Nephron progenitor cell (in vitro differentiated cells): ENCODE results near the gene NDUFC1.
A peak's percentile ranks its signal among the peaks of the same experiment; 100 is the strongest.

Experiments
- DNase-seq: peaks from one replicate; pipeline ENCODE4 v3.0.0; 2021
- H3K27ac Mint-ChIP-seq: 2 replicates; pipeline ENCODE4 v1.8.0; 2021; ENCODE audit warnings: mild to moderate bottlenecking, moderate library complexity, mixed read lengths
- H3K27me3 Mint-ChIP-seq: 2 replicates; pipeline ENCODE4 v1.8.0; 2021; ENCODE audit warnings: mild to moderate bottlenecking, low read depth, mixed read lengths; ENCODE audit not compliant: poor library complexity
- H3K36me3 Mint-ChIP-seq: 2 replicates; pipeline ENCODE4 v1.8.0; 2021; ENCODE audit warnings: low read depth, mixed read lengths
- H3K4me1 Mint-ChIP-seq: 2 replicates; pipeline ENCODE4 v1.8.0; 2021; ENCODE audit warnings: mixed read lengths
- H3K4me3 Mint-ChIP-seq: 2 replicates; pipeline ENCODE4 v1.8.0; 2021; ENCODE audit warnings: mild to moderate bottlenecking, moderate library complexity, mixed read lengths
- H3K9me3 Mint-ChIP-seq: 2 replicates; pipeline ENCODE4 v1.8.0; 2021; ENCODE audit warnings: mild to moderate bottlenecking, moderate library complexity, mixed read lengths
- CTCF ChIP-seq: fragments of 200-600 bp; sonication (generic); IDR thresholded peaks from 2 replicates; pipeline ENCODE4 v1.5.0; 2021; ENCODE audit warnings: antibody characterized with exemption

The NDUFC1 gene

DNA sequence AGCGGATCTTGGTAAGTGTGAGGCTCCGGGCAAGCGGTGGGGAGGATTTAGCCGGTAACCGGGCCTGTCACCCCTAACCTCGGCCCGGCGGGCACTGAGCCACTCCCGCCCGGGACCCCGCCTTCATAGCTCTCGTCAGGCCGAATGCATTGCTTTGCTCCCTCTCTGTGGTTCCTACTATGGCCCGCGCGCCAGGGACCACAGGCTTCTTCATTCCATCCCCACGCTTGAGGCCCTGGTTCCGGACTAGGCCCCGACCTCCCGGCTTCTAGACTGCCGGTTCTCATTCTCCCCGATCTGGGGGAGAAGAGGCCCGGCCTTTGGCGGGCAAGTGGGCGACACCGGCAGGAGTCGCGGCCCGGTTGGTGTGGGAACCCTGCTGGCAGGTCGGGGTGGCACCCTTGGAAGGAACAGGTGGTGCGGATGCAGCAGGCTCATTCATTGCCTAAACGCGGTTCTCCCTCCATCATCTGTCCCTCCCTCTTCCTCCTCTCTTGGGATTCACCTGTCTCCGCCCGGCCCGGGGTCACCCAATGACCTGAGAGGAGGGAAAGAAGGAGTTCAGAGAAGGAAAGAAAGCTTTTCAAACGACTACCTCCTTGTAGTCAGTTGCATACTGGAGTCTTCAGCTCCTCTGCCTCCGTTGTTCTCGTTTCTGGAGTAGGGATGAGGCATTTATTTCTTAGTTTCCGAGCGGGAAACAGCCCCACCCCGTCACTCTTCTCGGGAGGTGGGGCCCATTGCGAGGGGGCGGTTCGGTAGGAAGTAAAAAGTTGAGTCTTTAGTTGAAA, at the start of gene NDUFC1:
TSS of gene NDUFC1 (minus strand) at position 657 of the 791 bp plus-strand sequence. CDS start 6,679 bp downstream, outside the sequence.
- peak; percentile 19 for TF ChIP-seq CTCF
- H3K9me3 Mint-ChIP-seq, result peaks cover 34% of the 10 kb centered on the region
- peak within 1 kb of the TSS; percentile 100 for H3K27ac Mint-ChIP-seq
- DNase-seq, result peak; percentile 63
- H3K27me3 Mint-ChIP-seq, result no peaks in the 10 kb centered on the region
- H3K4me3 Mint-ChIP-seq, result peak within 1 kb of the TSS; percentile 100
- H3K36me3 Mint-ChIP-seq, result peaks cover 36% of the 10 kb centered on the region
- H3K4me1 Mint-ChIP-seq, result peaks cover 44% of the 10 kb centered on the region

DNA sequence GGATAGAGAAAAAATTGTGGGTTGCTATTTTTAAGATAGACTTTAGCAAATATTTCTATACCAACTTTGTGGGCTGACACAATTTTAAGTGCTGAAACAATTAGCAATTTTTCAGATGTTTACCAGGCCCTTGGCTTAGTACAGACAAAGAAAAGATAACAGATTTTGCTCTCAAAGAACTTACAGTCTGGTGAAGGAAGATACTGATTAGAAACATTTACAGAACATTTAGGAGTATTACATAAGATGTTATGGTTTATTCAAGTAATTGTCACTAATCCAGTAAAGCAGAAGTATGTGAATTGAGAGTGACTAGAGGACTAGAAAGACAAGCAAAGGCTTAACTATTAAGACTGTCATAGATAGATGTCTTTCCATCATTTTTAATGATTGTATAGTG, 35.3 kb upstream of the NDUFC1 start:
- Mint-ChIP-seq H3K9me3 (no peaks in the 10 kb centered on the region), H3K4me1 (no peaks in the 10 kb centered on the region), H3K4me3 (no peak overlapping the region), H3K36me3 (peaks cover 59% of the 10 kb centered on the region), H3K27ac (no peak overlapping the region), H3K27me3 (no peaks in the 10 kb centered on the region)
- TF ChIP-seq CTCF, result no peak
- DNase-seq, result no peak

DNA sequence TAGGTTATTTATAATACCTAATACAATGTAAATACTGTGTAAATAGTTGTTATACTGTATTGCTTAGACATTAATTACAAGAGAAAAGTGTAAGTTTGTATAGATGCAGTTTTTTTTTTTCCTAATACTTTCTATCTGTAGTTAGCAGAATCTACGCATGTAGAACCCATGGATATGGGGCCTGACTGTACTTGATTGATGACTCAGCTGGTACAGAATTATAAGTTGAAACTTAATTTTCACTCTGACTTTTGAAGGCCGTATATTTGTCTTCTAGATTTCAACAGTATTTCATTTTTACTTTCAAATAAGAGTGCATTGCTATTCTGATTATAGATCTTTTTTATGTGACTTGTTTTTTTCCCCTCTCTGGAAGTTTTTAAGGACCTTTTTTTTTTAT, 30.8 kb upstream of the NDUFC1 start:
- Mint-ChIP-seq H3K9me3 (peaks cover 17% of the 10 kb centered on the region), H3K4me3 (no peak overlapping the region), H3K36me3 (peaks cover 55% of the 10 kb centered on the region), H3K27ac (peak overlapping the region; percentile 80), H3K4me1 (no peaks in the 10 kb centered on the region), H3K27me3 (no peaks in the 10 kb centered on the region)
- TF ChIP-seq CTCF, result no peak
- no peak for DNase-seq

GRCh38 chr4:139331185-139331584, 28.9 kb upstream of the NDUFC1 start:
- DNase-seq, result no peak
- Mint-ChIP-seq H3K27me3 (no peaks in the 10 kb centered on the region), H3K27ac (no peak overlapping the region), H3K9me3 (peaks cover 30% of the 10 kb centered on the region), H3K4me3 (no peak overlapping the region), H3K36me3 (peaks cover 70% of the 10 kb centered on the region), H3K4me1 (no peaks in the 10 kb centered on the region)
- TF ChIP-seq CTCF, result no peak

GRCh38 chr4:139330283-139330682, 28.0 kb upstream of the NDUFC1 start:
- H3K4me1 Mint-ChIP-seq, result no peaks in the 10 kb centered on the region
- TF ChIP-seq CTCF, result no peak
- DNase-seq, result no peak

More at GRCh38 chr4:139330283-139330682, 28.0 kb upstream of the NDUFC1 start:
- Mint-ChIP-seq H3K9me3 (peaks cover 30% of the 10 kb centered on the region), H3K36me3 (peaks cover 72% of the 10 kb centered on the region), H3K27me3 (no peaks in the 10 kb centered on the region), H3K27ac (peak overlapping the region; percentile 1), H3K4me3 (no peak overlapping the region)
